Stomach (tissue), 9 donors: ENCODE measurements around the gene BIRC6. TPM values are rescaled to one million over a fixed set of nuclear protein-coding genes. Genes with fewer than 3 reads are reported as not detected.

Experiments used
- DNase-seq, 2 donors: peaks; one replicate each; pipeline versions ENCODE4 v3.0.0 to v3.0.0-alpha.2; 2013 to 2019
- H3K27ac ChIP-seq, 5 donors: fragments of 200-600 bp in 4 of 5; sonication (generic) in 4 of 5; one replicate each; pipeline ENCODE4 v1.5.1; 2013 to 2019; ENCODE audit warnings: mild to moderate bottlenecking in 1 of 5, moderate library complexity in 1 of 5
- H3K27me3 ChIP-seq, 3 donors: fragments of 200-600 bp; sonication (generic); one replicate each; pipeline ENCODE4 v1.5.1; 2017 to 2019; ENCODE audit warnings: mixed run types in 1 of 3
- H3K36me3 ChIP-seq, 4 donors: fragments of 200-600 bp; sonication (generic); 1 replicate in 3 of 4; 2 replicates in 1 of 4; pipeline ENCODE4 v1.5.1; 2016 to 2019
- H3K4me1 ChIP-seq, 4 donors: fragments of 200-600 bp; sonication (generic); one replicate each; pipeline ENCODE4 v1.5.1; 2016 to 2019
- H3K4me3 ChIP-seq, 4 donors: fragments of 200-600 bp; sonication (generic) in 3 of 4; one replicate each; pipeline ENCODE4 v1.5.1; 2016 to 2019; ENCODE audit warnings: mild to moderate bottlenecking in 1 of 4
- H3K9me3 ChIP-seq, 4 donors: fragments of 200-600 bp; sonication (generic); one replicate each; pipeline ENCODE4 v1.5.1; 2016 to 2019
- EP300 ChIP-seq: sonication (generic); formaldehyde crosslinking; IDR thresholded peaks from one replicate; pipeline ENCODE4 v1.6.1; 2017; ENCODE audit warnings: antibody characterized with exemption
- POLR2A ChIP-seq, 4 donors: fragments of 450-650 bp; IDR thresholded peaks; one replicate each; pipeline ENCODE4 v1.6.1; 2016; ENCODE audit warnings: antibody characterized with exemption in 4 of 4, control low read depth in 2 of 4, mild to moderate bottlenecking in 1 of 4, moderate library complexity in 1 of 4
- POLR2AphosphoS5 ChIP-seq, 3 donors: sonication (generic); formaldehyde crosslinking; IDR thresholded peaks; one replicate each; pipeline ENCODE4 v1.6.1; 2016; ENCODE audit warnings: antibody characterized with exemption in 3 of 3
- WGBS, 5 donors: extraction: QIAGEN DNeasy Blood & Tissue Kit in 3 of 5; methylation state at CpG; one replicate each; pipeline versions ENCODE4 v1.1.5 to v1.1.7; 2013 to 2018; 5-methylcytosine and 5-hydroxymethylcytosine counted together
- intact Hi-C: fragments of 100-400 bp; cut with DNase I; formaldehyde crosslinking; loops from one replicate; pipeline ENCODE4 v1.15.1; 2023; ENCODE audit warnings: low total_unique reads
- polyA plus RNA-seq, 3 donors: library from polyadenylated mRNA; stranded (reverse); fragments of 200-250 nt; gene quantifications; one replicate each; pipeline ENCODE4 v1.2.3, GENCODE V29; 2013
- total RNA-seq, 5 donors: library from RNA; depleted of rRNA; stranded (reverse); fragments of >200 nt; gene quantifications; one replicate each; pipeline versions ENCODE4 v1.1.0 to v1.2.3, GENCODE V29; 2014 to 2016
- TF ChIP-seq, protein P1 (sequence below), 7 experiments: fragments of 450-650 bp in 4 of 7; fragments of 200-600 bp in 3 of 7; sonication (generic) in 3 of 7; IDR thresholded peaks; one replicate each; pipeline ENCODE4 v1.5.1; 2016 to 2019; ENCODE audit warnings: antibody characterized with exemption in 7 of 7, control low read depth in 2 of 7, mild to moderate bottlenecking in 1 of 7
- donor health status: healthy with polysubstance abuse.
- donor health status: Bipolar disorder and iron deficiency.
- donor health status: healthy.

BIRC6 gene
- total and polyA plus RNA-seq, 8 donors: 7.7 to 361 (median 68.2) TPM

DNA sequence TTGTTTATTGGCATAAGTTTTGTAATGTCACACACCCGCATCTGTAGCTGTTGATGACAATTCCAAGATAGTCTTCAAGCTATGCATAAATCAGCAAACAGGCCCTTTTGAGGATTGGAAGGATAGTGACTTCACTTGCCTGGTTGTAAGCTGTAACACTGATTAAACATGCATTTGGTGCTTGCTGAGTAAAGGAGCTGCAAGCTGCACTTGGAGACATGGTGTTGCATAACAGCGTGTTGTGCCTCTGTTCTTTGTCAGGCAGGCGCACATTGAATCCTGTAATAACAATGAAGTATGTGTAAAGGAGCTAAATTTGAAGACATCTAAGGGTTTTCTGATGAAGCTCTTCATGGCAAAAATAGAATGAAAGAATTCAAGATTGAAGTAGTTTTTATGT lies 202.3 kb downstream of the BIRC6 start:
- 77 to 96% (median 91%) methylated on average over 3 of the region's 3 CpGs for WGBS, 5 donors
- H3K4me1 ChIP-seq: peaks cover 0 to 5% (median 0%) of the 10 kb centered on the region in 4 donors
- H3K36me3 ChIP-seq: peaks cover 0 to 41% (median 26%) of the 10 kb centered on the region in 4 donors
- TF ChIP-seq POLR2AphosphoS5 (IDR thresholded peaks at IDR 0.05): peak in 2 of 3 donors; percentile 17 to 72
- TF ChIP-seq POLR2A (IDR thresholded peaks at IDR 0.05): no peak
- no peak overlapping the region for H3K4me3 ChIP-seq
- H3K9me3 ChIP-seq: no peaks in the 10 kb centered on the region
- intact Hi-C loops: no loop called here
- peak in 1 of 2 donors; percentile 59 for DNase-seq
- H3K27ac ChIP-seq: peak overlapping the region in 1 of 5 donors; percentile 27
- no peaks in the 10 kb centered on the region for H3K27me3 ChIP-seq

DNA sequence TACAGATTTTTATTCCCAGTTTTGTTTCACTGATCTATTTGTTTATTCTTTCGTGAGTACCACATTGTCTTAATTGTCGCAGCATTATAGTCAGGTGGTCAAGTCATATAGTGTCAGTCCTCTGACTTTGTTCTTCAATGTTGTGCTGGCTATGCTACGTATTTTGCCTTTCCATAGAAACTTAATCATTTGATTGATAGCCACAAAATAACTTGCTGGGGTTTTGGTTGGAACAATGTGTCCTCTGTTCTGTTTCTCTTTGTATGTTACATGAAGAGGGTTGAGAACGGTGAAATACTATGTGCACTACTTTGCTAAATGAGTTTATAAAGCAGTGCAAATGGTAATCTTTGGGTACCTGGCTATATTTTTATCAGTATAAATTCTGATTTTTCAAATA lies 206.1 kb downstream of the BIRC6 start:
- peaks cover 0 to 18% (median 9%) of the 10 kb centered on the region in 4 donors for H3K9me3 ChIP-seq
- peak in 1 of 2 donors; percentile 15 for DNase-seq
- H3K36me3 ChIP-seq: peaks cover 5 to 47% (median 41%) of the 10 kb centered on the region in 4 donors
- TF ChIP-seq EP300 (no peak), POLR2A (IDR thresholded peaks at IDR 0.05) (no peak), POLR2AphosphoS5 (IDR thresholded peaks at IDR 0.05) (no peak)
- TF ChIP-seq, protein P1, sequence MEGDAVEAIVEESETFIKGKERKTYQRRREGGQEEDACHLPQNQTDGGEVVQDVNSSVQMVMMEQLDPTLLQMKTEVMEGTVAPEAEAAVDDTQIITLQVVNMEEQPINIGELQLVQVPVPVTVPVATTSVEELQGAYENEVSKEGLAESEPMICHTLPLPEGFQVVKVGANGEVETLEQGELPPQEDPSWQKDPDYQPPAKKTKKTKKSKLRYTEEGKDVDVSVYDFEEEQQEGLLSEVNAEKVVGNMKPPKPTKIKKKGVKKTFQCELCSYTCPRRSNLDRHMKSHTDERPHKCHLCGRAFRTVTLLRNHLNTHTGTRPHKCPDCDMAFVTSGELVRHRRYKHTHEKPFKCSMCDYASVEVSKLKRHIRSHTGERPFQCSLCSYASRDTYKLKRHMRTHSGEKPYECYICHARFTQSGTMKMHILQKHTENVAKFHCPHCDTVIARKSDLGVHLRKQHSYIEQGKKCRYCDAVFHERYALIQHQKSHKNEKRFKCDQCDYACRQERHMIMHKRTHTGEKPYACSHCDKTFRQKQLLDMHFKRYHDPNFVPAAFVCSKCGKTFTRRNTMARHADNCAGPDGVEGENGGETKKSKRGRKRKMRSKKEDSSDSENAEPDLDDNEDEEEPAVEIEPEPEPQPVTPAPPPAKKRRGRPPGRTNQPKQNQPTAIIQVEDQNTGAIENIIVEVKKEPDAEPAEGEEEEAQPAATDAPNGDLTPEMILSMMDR (IDR thresholded peaks at IDR 0.05): no peak
- H3K27me3 ChIP-seq: no peaks in the 10 kb centered on the region
- intact Hi-C loops: no loop called here
- H3K27ac ChIP-seq: no peak overlapping the region
- H3K4me1 ChIP-seq: peaks cover 0 to 5% (median 0%) of the 10 kb centered on the region in 4 donors
- 91 to 97% (median 95%) methylated on average over 4 of the region's 4 CpGs for WGBS, 5 donors
- no peak overlapping the region for H3K4me3 ChIP-seq

DNA sequence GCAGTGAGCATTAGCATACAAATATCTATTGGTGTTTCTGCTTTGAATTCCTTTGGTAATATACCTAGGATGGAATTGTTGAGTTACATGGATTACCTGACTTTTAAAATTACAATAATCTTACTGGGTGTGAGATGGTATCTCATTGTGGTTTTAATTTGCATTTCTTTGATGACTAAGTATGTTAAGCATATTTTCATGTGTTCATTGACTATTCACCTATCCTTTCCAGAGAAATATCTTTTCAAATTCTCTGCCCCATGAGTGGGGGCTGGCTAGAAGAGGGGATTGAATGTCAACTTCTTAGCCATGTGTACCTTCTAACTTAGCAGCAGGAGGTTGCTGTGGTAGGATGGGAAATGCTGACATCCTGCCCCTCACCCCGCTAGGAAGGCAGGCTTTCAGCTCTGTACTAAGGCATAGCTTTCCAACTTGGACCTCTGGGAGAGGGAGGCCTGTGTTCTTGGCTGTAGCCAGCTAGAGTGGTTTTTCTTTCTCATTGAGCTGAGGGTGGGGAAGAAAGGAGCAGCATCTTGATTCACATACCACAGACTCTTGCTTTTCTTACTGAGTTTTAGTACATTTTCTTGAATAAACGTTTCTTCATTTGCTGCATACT lies 207.7 kb downstream of the BIRC6 start:
- intact Hi-C loops: no loop called here

DNA sequence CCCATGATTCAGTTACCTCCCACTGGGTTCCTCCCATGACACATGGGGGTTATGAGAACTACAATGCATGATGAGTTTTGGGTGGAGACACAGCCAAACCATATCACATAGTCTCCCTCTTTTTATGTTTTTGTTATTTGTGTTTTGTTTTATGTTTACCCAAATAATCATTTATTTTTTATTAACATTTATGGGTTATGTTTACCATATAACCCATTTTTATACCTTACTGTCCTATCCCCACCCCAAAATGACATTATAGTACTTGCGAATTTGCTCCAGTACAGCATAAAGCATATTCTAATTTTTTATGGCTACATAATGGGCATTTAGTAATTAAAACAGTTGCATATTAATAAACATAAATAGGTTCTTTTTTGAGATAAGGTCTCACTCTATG lies 209.1 kb downstream of the BIRC6 start:
- intact Hi-C loops: no loop called here

More for the DNA sequence above, 207.7 kb downstream of the BIRC6 start:
- no peak overlapping the region for H3K4me3 ChIP-seq
- no peak for DNase-seq
- no peaks in the 10 kb centered on the region for H3K27me3 ChIP-seq
- no peak overlapping the region for H3K27ac ChIP-seq
- TF ChIP-seq POLR2AphosphoS5 (IDR thresholded peaks at IDR 0.05): no peak
- TF ChIP-seq, protein P1 (IDR thresholded peaks at IDR 0.05): no peak
- TF ChIP-seq POLR2A (IDR thresholded peaks at IDR 0.05): no peak
- TF ChIP-seq EP300: no peak
- WGBS, 5 donors: 77 to 85% (median 82%) methylated on average over 2 of the region's 2 CpGs
- peaks cover 0 to 18% (median 9%) of the 10 kb centered on the region in 4 donors for H3K9me3 ChIP-seq
- peaks cover 5 to 54% (median 47%) of the 10 kb centered on the region in 4 donors for H3K36me3 ChIP-seq
- no peaks in the 10 kb centered on the region for H3K4me1 ChIP-seq

More for the DNA sequence above, 209.1 kb downstream of the BIRC6 start:
- TF ChIP-seq, protein P1 (IDR thresholded peaks at IDR 0.05): no peak
- WGBS, 5 donors: 94 to 100% (median 97%) methylated on average over 1 of the region's 1 CpG
- Histone ChIP-seq H3K4me1 (no peaks in the 10 kb centered on the region), H3K36me3 (peaks cover 5 to 54% (median 41%) of the 10 kb centered on the region in 4 donors), H3K4me3 (no peak overlapping the region), H3K27me3 (no peaks in the 10 kb centered on the region), H3K9me3 (peaks cover 0 to 18% (median 9%) of the 10 kb centered on the region in 4 donors), H3K27ac (no peak overlapping the region)
- no peak for DNase-seq
